ENCODE measurements around the gene HOXB7.

HOXB7 gene

GRCh38 chr17:48606892-48607614, 3.8 kb downstream of the HOXB7 start:
- no peak for DNase-seq

GRCh38 chr17:48605991-48606891, 4.6 kb downstream of the HOXB7 start:
- no peak for DNase-seq

- DNase-seq: no peak
These were observed 5.4 kb downstream of the HOXB7 start for GRCh38 chr17:48605409-48605919.

- DNase-seq: no peak
These were observed 6.0 kb downstream of the HOXB7 start, which contains the start of gene HOXB6 for GRCh38 chr17:48604770-48605329. Gene HOXB6, minus strand, starts transcription at chr17:48604986. Its CDS starts 6,836 bp downstream, at chr17:48598150.

- DNase-seq: no peak
These were observed 6.7 kb downstream of the HOXB7 start for GRCh38 chr17:48603959-48604769.

GRCh38 chr17:48601539-48602425, 9.0 kb downstream of the HOXB7 start:
- no peak for DNase-seq

GRCh38 chr17:48601207-48601538, 9.6 kb downstream of the HOXB7 start:
- no peak for DNase-seq

- DNase-seq: no peak
These were observed 10.3 kb downstream of the HOXB7 start for GRCh38 chr17:48600244-48601098.

GRCh38 chr17:48599354-48599753, 11.5 kb downstream of the HOXB7 start:
- no peak for DNase-seq

- DNase-seq: no peak
These were observed 12.1 kb downstream of the HOXB7 start for GRCh38 chr17:48598736-48599135.

GRCh38 chr17:48597778-48598631, 12.8 kb downstream of the HOXB7 start:
- no peak for DNase-seq

- no peak for DNase-seq
These were observed 13.4 kb downstream of the HOXB7 start for GRCh38 chr17:48597528-48597777.

GRCh38 chr17:48596735-48597527, 13.9 kb downstream of the HOXB7 start:
- no peak for DNase-seq

GRCh38 chr17:48596000-48596734, 14.7 kb downstream of the HOXB7 start:
- DNase-seq: no peak

- no peak for DNase-seq
These were observed 15.4 kb downstream of the HOXB7 start for GRCh38 chr17:48595278-48595999.

GRCh38 chr17:48594538-48595277, 16.1 kb downstream of the HOXB7 start:
- no peak for DNase-seq

All from activated CD8-positive, alpha-beta memory T cell treated with anti-CD3 and anti-CD28 coated beads, Interleukin-2, amount 50 U/mL, for 48 hours (primary cell).